Body of pancreas (tissue), 4 donors: ENCODE results near the gene HOXB6.

ENCODE experiments used
- CTCF ChIP-seq, 7 experiments: fragments of 450-650 bp in 4 of 7; fragments of 200-600 bp in 3 of 7; sonication (generic) in 3 of 7; IDR thresholded peaks; one replicate each; pipeline ENCODE4 v1.5.1; 2016 to 2019; ENCODE audit warnings: antibody characterized with exemption in 7 of 7
- POLR2A ChIP-seq, 3 donors: fragments of 450-650 bp; IDR thresholded peaks; one replicate each; pipeline ENCODE4 v1.6.1; 2016; ENCODE audit warnings: antibody characterized with exemption in 3 of 3, mild to moderate bottlenecking in 2 of 3

GRCh38 chr17:48630925-48631692 is 26.3 kb upstream of the HOXB6 start:
- TF ChIP-seq CTCF (IDR thresholded peaks at IDR 0.05) (no peak), POLR2A (IDR thresholded peaks at IDR 0.05) (no peak)
